ENCODE results near the gene DOCK9. TPM values are rescaled to one million over a fixed set of nuclear protein-coding genes. Genes with fewer than 3 reads are reported as not detected.
A peak's percentile ranks its signal among the peaks of the same experiment; 100 is the strongest.

DOCK9 gene
- total and polyA plus RNA-seq, 2 donors (not counting 3 experiments of a cell fraction or from before 2014, with no cell fraction given): 147 to 323 TPM

GRCh38 chr13:98842858-98843481 is 134.9 kb downstream of the DOCK9 start:
- H3K9me1 ChIP-seq (replicated peaks; ENCODE audit: control insufficient read depth, extremely low read depth, insufficient read depth, low read length): no peaks in the 10 kb centered on the region

More at GRCh38 chr13:98842858-98843481, 134.9 kb downstream of the DOCK9 start:
- H3K27ac ChIP-seq (ENCODE audit: insufficient read depth, low read depth, low read length): no peak overlapping the region
- H3K4me2 ChIP-seq (ENCODE audit: insufficient read depth, low read length): no peak overlapping the region
- peaks cover 6% of the 10 kb centered on the region for H3K4me1 ChIP-seq (ENCODE audit: control insufficient read depth, extremely low read depth, insufficient read depth, low read length)
- intact Hi-C loops (cut with micrococcal nuclease) (loop anchor here (2.0 kb wide), 1 partner anchor 170 kb away; no protein-coding TSS in a partner anchor), dilution Hi-C loops (cut with MboI; ENCODE audit: extremely low pct_ligation_motif_present, low sequenced_read_pairs) (no loop called here)
- no peaks in the 10 kb centered on the region for H3K27me3 ChIP-seq (ENCODE audit: control insufficient read depth in 2 of 2, insufficient read depth in 2 of 2, low read length in 2 of 2)
- no peaks in the 10 kb centered on the region for H3K79me2 ChIP-seq (ENCODE audit: control insufficient read depth, insufficient read depth, low read length)
- H3K9me3 ChIP-seq (replicated peaks; ENCODE audit: control insufficient read depth, insufficient read depth, low read length): no peaks in the 10 kb centered on the region
- CTCF ChIA-PET: interaction anchor here (0.7 to 2.9 kb wide), 22 partner anchors 10 to 809 kb away, joined by 3 to 26 read pairs (median 4); no protein-coding TSS in a partner anchor
- no peak overlapping the region for H3K4me3 ChIP-seq (replicated peaks in 1 of 3; ENCODE audit: insufficient read depth in 1 of 3, low read depth in 1 of 3, low read length in 3 of 3)
- FAIRE-seq (peak; percentile 89), DNase-seq (ENCODE audit: low read depth, low spot score) (peak; percentile 77)
- peaks cover 23 to 30% of the 10 kb centered on the region in 2 experiments for H3K36me3 ChIP-seq (ENCODE audit: control insufficient read depth in 2 of 2, extremely low read depth in 1 of 2, insufficient read depth in 2 of 2, low read length in 2 of 2)
- no peaks in the 10 kb centered on the region for H4K20me1 ChIP-seq (replicated peaks; ENCODE audit: control insufficient read depth, extremely low read depth, insufficient read depth, low read length)
- no peak overlapping the region for H2AFZ ChIP-seq (ENCODE audit: low read depth, low read length)
- POLR2A ChIA-PET: no interaction called here
- H3K9ac ChIP-seq (replicated peaks; ENCODE audit: extremely low read depth, insufficient read depth, low read length): no peak overlapping the region
- TF ChIP-seq CTCF (IDR thresholded peaks at IDR 0.05; ENCODE audit: extremely low read depth in 1 of 2, insufficient read depth in 1 of 2, low read depth in 1 of 2, low read length in 2 of 2) (peak; percentile 79 to 85), MYC (IDR thresholded peaks at IDR 0.05; ENCODE audit: low read depth, low read length) (no peak)
- no TSS peak for BruUV-seq (replicated peaks)

All from endothelial cell of umbilical vein (primary cell).